DMS153 treated with DMSO at 0.1 percent for 48 hours (cell line): Measurements from ENCODE around the gene NAP1L4.

ENCODE experiments used
- DNase-seq: peaks from one replicate; lab custom pipeline; 2025; ENCODE audit not compliant: unreplicated experiment; lab: John Stamatoyannopoulos, UW

Gene NAP1L4

GRCh38 chr11:2961080-2961479, 31.0 kb downstream of the NAP1L4 start:
- DNase-seq, result no peak

GRCh38 chr11:2960139-2960538, 32.0 kb downstream of the NAP1L4 start:
- no peak for DNase-seq

- no peak for DNase-seq
Measured at GRCh38 chr11:2958251-2958650, 33.9 kb downstream of the NAP1L4 start.

- no peak for DNase-seq
Measured at GRCh38 chr11:2955906-2956476, 36.1 kb downstream of the NAP1L4 start.

- no peak for DNase-seq
Measured at GRCh38 chr11:2954263-2954662, 37.9 kb downstream of the NAP1L4 start.

DNA sequence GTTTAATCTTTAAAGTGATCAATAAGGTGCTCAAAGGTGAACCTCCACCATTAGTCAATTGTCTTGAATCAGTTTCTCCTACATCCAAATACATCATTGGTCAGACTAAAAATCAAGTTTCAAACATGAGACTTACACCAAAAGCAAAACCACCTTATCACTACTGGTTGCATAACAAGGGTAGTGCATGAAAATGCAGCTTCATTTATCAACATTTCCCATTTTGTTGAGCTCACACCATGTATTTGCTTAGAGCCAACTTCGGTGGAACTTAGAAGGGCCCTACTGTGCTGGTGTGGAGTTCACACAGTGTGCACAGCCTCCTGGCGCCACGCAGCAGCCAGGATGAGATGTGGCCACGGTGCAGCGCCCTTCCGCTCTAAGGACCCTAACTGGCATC, 39.8 kb downstream of the NAP1L4 start:
- no peak for DNase-seq

DNA sequence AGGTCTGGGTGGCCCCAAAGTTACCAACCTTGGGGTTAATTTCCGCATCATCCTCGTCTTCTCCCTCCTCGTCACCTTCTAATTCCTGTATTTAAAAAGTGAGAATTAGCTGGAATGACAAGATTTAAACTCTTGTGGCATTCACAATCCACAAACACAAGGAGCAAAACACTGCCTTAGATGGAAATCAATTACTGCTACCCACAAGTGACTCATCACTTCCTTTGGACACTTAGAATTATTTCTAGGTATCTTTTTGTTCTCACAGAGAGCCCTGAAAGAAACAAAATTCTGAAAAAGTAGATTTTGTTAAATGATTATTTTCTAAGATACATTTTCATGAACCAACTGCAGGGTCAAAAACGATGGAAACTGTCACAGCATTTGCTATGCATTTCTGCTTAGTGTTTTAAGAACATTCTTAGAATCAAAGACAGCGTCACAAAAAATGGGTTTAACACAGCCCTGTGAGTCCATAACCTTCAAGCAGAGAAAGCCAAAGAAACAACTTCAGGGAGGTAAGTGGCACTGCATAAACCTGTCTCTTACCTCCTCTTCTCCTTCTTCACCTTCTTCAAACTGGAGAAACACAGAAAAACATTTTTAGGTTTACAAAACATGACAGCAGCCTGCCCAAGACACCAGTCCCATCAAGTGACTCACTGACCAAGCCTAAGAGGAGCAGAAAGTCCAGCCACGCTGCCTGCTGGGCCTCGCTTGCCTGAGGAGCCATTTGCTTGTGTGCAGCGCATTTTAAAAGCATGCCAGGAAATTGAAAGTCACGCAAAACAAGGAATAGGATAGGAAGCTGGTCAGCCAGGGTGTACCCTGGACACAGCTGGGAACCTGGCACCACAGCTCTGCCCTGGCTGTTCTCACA, 40.7 kb downstream of the NAP1L4 start:
- no peak for DNase-seq

DNA sequence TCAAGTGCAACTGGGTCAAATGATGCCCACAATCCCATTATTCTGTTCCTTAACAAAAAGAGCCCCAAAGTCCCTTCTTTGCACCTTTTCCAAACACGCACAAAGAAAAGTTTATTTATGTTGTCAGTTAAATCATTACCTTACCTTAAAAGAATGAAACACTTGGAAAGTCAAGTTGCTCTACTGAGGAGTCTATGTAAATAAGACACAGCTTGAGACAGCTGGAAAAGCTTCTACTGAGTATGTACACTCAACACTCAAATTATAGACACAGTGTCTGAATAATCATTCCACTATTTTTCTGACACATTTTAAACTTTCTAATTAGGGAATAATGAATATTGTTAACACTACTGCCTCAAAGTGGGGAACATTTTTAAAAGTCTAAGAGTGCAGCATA, 41.3 kb downstream of the NAP1L4 start:
- DNase-seq, result no peak

GRCh38 chr11:2949920-2950319, 42.2 kb downstream of the NAP1L4 start:
- DNase-seq, result no peak

- DNase-seq, result no peak
Measured at GRCh38 chr11:2947744-2948143, 44.4 kb downstream of the NAP1L4 start.

- DNase-seq, result no peak
Measured at GRCh38 chr11:2945757-2946287, 46.3 kb downstream of the NAP1L4 start.

- no peak for DNase-seq
Measured at GRCh38 chr11:2945031-2945756, 46.9 kb downstream of the NAP1L4 start.

DNA sequence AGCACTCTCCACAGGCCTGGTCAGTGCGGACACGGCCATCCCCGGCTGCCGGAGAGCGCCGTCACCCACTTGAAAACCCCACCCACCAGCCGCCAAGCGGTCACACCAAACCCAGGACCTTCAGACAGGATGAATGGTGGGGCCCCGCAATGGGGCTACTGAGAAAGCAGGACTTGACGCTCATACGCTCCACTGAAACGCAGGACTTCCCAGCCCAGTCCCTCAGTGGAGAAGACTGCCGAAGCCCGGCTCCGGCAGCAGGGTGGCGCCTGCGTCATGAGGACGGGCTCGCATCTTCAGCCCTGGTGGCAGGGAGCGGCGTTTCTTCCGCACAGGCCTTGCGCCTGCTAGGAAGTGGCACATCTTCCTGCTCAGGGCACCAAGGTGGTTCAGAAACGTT, 47.6 kb downstream of the NAP1L4 start:
- no peak for DNase-seq

- no peak for DNase-seq
Measured at GRCh38 chr11:2943711-2944118, 48.4 kb downstream of the NAP1L4 start.

GRCh38 chr11:2942872-2943710, 49.0 kb downstream of the NAP1L4 start:
- no peak for DNase-seq

- no peak for DNase-seq
Measured at GRCh38 chr11:2942447-2942846, 49.7 kb downstream of the NAP1L4 start.

DNA sequence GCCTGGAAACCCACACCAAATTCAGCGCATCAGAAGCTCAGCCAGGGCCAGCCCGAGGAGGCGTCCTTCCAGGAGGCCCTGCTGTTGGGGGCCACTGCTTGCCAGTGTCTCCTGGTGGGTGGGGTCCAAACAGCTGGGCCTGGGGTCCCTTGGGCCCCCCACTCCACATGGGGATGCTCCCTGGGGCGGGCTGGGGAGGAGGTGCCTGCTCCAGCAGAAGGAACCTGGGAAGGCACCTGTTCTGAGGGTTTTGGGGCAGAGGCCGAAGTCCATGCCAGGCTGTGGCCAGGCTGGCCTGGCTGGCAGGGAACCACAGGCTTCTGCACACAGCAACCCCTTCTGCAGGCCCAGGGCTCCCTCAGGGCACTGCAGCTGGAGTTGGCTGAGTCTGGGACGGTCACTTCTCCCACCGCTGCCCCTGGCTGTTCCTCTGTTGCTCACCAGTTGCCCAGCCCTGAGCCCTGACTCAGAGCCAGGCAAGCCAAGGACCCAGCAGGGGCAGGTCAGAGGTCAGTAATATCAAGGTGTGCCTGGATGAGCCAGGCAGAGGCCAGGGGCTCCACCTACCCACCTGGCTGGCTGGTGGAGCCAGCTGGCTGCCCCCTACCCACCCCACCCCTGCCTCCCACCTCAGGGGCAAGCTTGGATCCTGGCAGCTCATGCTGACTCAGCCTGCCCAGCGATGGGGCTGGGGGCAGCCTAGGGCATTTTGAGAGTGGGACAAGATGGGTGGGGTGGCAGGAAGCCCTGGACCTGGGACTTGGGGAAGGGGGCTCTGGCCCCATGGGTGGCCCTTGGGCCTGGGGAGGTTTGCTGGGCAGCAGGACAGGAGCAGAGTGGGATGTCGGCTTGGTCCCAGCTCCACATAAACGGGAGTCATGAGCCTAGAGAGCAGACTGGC, 51.0 kb downstream of the NAP1L4 start:
- DNase-seq, result no peak

- DNase-seq, result no peak
Measured at GRCh38 chr11:2940147-2940920, 51.8 kb downstream of the NAP1L4 start.
